ENCODE measurements around the gene PPP1R9A. TPM values are rescaled to one million over a fixed set of nuclear protein-coding genes. Genes with fewer than 3 reads are reported as not detected.

PPP1R9A gene
- total and polyA plus RNA-seq, 3 experiments from 2014 or later = 0.02 TPM; not detected in 2

- Mint-ChIP-seq H3K27ac (no peak overlapping the region), H3K27me3 (peaks cover 21 to 29% of the 10 kb centered on the region in 2 donors), H3K4me1 (no peaks in the 10 kb centered on the region), H3K9me3 (peaks cover 0 to 2% (median 0%) of the 10 kb centered on the region in 5 donors), H3K36me3 (no peaks in the 10 kb centered on the region), H3K4me3 (no peak overlapping the region)
- ChIA-PET CTCF (no interaction called here), POLR2A (no interaction called here)
- DNase-seq = no peak
- no peaks in the 10 kb centered on the region for H3K27me3 ChIP-seq (ENCODE audit: insufficient read depth, low read length, poor library complexity, severe bottlenecking)
- H3K4me1 ChIP-seq (ENCODE audit: insufficient read depth, low read length) = no peaks in the 10 kb centered on the region
- no peak overlapping the region for H3K27ac ChIP-seq (ENCODE audit: low read depth, low read length)
- no peak overlapping the region for H3K4me3 ChIP-seq (ENCODE audit: low read length)
- no peaks in the 10 kb centered on the region for H3K9me3 ChIP-seq (ENCODE audit: low read length)
- no peaks in the 10 kb centered on the region for H3K36me3 ChIP-seq (ENCODE audit: insufficient read depth, low read length)
Measured at GRCh38 chr7:95290166-95290830, 382.9 kb downstream of the PPP1R9A start.

- Histone ChIP-seq H3K27ac (ENCODE audit: low read depth, low read length) (no peak overlapping the region), H3K4me1 (ENCODE audit: insufficient read depth, low read length) (no peaks in the 10 kb centered on the region), H3K27me3 (ENCODE audit: insufficient read depth, low read length, poor library complexity, severe bottlenecking) (no peaks in the 10 kb centered on the region), H3K36me3 (ENCODE audit: insufficient read depth, low read length) (no peaks in the 10 kb centered on the region), H3K4me3 (ENCODE audit: low read length) (no peak overlapping the region), H3K9me3 (ENCODE audit: low read length) (no peaks in the 10 kb centered on the region)
- Mint-ChIP-seq H3K4me1 (no peaks in the 10 kb centered on the region), H3K27ac (no peak overlapping the region), H3K36me3 (no peaks in the 10 kb centered on the region), H3K27me3 (peaks cover 3 to 38% of the 10 kb centered on the region in 2 donors), H3K9me3 (peaks cover 0 to 2% (median 0%) of the 10 kb centered on the region in 5 donors), H3K4me3 (no peak overlapping the region)
- no peak for DNase-seq
- ChIA-PET CTCF (interaction anchor here (1.0 kb wide), 1 partner anchor 15 kb away, joined by 3 read pairs; no protein-coding TSS in a partner anchor), POLR2A (no interaction called here)
Measured at GRCh38 chr7:95295397-95295796, 388.0 kb downstream of the PPP1R9A start.

GRCh38 chr7:95296456-95296855, 389.1 kb downstream of the PPP1R9A start:
- H3K4me3 Mint-ChIP-seq = no peak overlapping the region
- Histone ChIP-seq H3K36me3 (ENCODE audit: insufficient read depth, low read length) (no peaks in the 10 kb centered on the region), H3K9me3 (ENCODE audit: low read length) (no peaks in the 10 kb centered on the region), H3K4me3 (ENCODE audit: low read length) (no peak overlapping the region), H3K4me1 (ENCODE audit: insufficient read depth, low read length) (no peaks in the 10 kb centered on the region), H3K27me3 (ENCODE audit: insufficient read depth, low read length, poor library complexity, severe bottlenecking) (no peaks in the 10 kb centered on the region), H3K27ac (ENCODE audit: low read depth, low read length) (no peak overlapping the region)
- no peaks in the 10 kb centered on the region for H3K36me3 Mint-ChIP-seq
- peaks cover 0 to 2% (median 0%) of the 10 kb centered on the region in 5 donors for H3K9me3 Mint-ChIP-seq
- no peak for DNase-seq
- CTCF ChIA-PET = no interaction called here
- H3K27me3 Mint-ChIP-seq = peaks cover 0 to 37% of the 10 kb centered on the region in 2 donors
- no peaks in the 10 kb centered on the region for H3K4me1 Mint-ChIP-seq
- no peak overlapping the region for H3K27ac Mint-ChIP-seq
- POLR2A ChIA-PET = no interaction called here

- H3K4me3 Mint-ChIP-seq = no peak overlapping the region
- peaks cover 0 to 36% of the 10 kb centered on the region in 2 donors for H3K27me3 Mint-ChIP-seq
- no peaks in the 10 kb centered on the region for H3K36me3 Mint-ChIP-seq
- H3K27ac Mint-ChIP-seq = no peak overlapping the region
- no peaks in the 10 kb centered on the region for H3K9me3 Mint-ChIP-seq
- no peak for DNase-seq
- Histone ChIP-seq H3K4me3 (ENCODE audit: low read length) (no peak overlapping the region), H3K9me3 (ENCODE audit: low read length) (no peaks in the 10 kb centered on the region), H3K27me3 (ENCODE audit: insufficient read depth, low read length, poor library complexity, severe bottlenecking) (no peaks in the 10 kb centered on the region), H3K27ac (ENCODE audit: low read depth, low read length) (no peak overlapping the region), H3K4me1 (ENCODE audit: insufficient read depth, low read length) (no peaks in the 10 kb centered on the region), H3K36me3 (ENCODE audit: insufficient read depth, low read length) (no peaks in the 10 kb centered on the region)
- no peaks in the 10 kb centered on the region for H3K4me1 Mint-ChIP-seq
- CTCF ChIA-PET = no interaction called here
- POLR2A ChIA-PET = no interaction called here
Measured at GRCh38 chr7:95297041-95297440, 389.6 kb downstream of the PPP1R9A start.

- Histone ChIP-seq H3K9me3 (ENCODE audit: low read length) (no peaks in the 10 kb centered on the region), H3K36me3 (ENCODE audit: insufficient read depth, low read length) (no peaks in the 10 kb centered on the region), H3K27ac (ENCODE audit: low read depth, low read length) (no peak overlapping the region), H3K27me3 (ENCODE audit: insufficient read depth, low read length, poor library complexity, severe bottlenecking) (no peaks in the 10 kb centered on the region), H3K4me3 (ENCODE audit: low read length) (no peak overlapping the region), H3K4me1 (ENCODE audit: insufficient read depth, low read length) (no peaks in the 10 kb centered on the region)
- CTCF ChIA-PET = no interaction called here
- Mint-ChIP-seq H3K36me3 (no peaks in the 10 kb centered on the region), H3K27me3 (peaks cover 0 to 40% of the 10 kb centered on the region in 2 donors), H3K27ac (no peak overlapping the region), H3K9me3 (no peaks in the 10 kb centered on the region), H3K4me1 (no peaks in the 10 kb centered on the region), H3K4me3 (no peak overlapping the region)
- DNase-seq = no peak
- POLR2A ChIA-PET = no interaction called here
Measured at GRCh38 chr7:95298091-95298490, 390.7 kb downstream of the PPP1R9A start.

GRCh38 chr7:95303013-95303905, 395.9 kb downstream of the PPP1R9A start:
- Histone ChIP-seq H3K27me3 (ENCODE audit: insufficient read depth, low read length, poor library complexity, severe bottlenecking) (no peaks in the 10 kb centered on the region), H3K4me3 (ENCODE audit: low read length) (no peak overlapping the region), H3K36me3 (ENCODE audit: insufficient read depth, low read length) (no peaks in the 10 kb centered on the region), H3K9me3 (ENCODE audit: low read length) (no peaks in the 10 kb centered on the region), H3K27ac (ENCODE audit: low read depth, low read length) (no peak overlapping the region), H3K4me1 (ENCODE audit: insufficient read depth, low read length) (no peaks in the 10 kb centered on the region)
- Mint-ChIP-seq H3K27ac (no peak overlapping the region), H3K4me3 (no peak overlapping the region), H3K4me1 (no peaks in the 10 kb centered on the region), H3K27me3 (peaks cover 2 to 34% of the 10 kb centered on the region in 2 donors), H3K9me3 (no peaks in the 10 kb centered on the region), H3K36me3 (no peaks in the 10 kb centered on the region)
- POLR2A ChIA-PET = no interaction called here
- CTCF ChIA-PET = no interaction called here
- DNase-seq = no peak

- Histone ChIP-seq H3K27me3 (ENCODE audit: insufficient read depth, low read length, poor library complexity, severe bottlenecking) (no peaks in the 10 kb centered on the region), H3K36me3 (ENCODE audit: insufficient read depth, low read length) (no peaks in the 10 kb centered on the region), H3K4me1 (ENCODE audit: insufficient read depth, low read length) (no peaks in the 10 kb centered on the region), H3K4me3 (ENCODE audit: low read length) (no peak overlapping the region), H3K27ac (ENCODE audit: low read depth, low read length) (no peak overlapping the region), H3K9me3 (ENCODE audit: low read length) (no peaks in the 10 kb centered on the region)
- no peaks in the 10 kb centered on the region for H3K36me3 Mint-ChIP-seq
- peaks cover 2 to 22% of the 10 kb centered on the region in 2 donors for H3K27me3 Mint-ChIP-seq
- ChIA-PET POLR2A (no interaction called here), CTCF (no interaction called here)
- H3K9me3 Mint-ChIP-seq = no peaks in the 10 kb centered on the region
- no peak overlapping the region for H3K4me3 Mint-ChIP-seq
- no peaks in the 10 kb centered on the region for H3K4me1 Mint-ChIP-seq
- DNase-seq = no peak
- H3K27ac Mint-ChIP-seq = no peak overlapping the region
Measured at GRCh38 chr7:95304990-95305389, 397.6 kb downstream of the PPP1R9A start.

- Mint-ChIP-seq H3K36me3 (no peaks in the 10 kb centered on the region), H3K27ac (no peak overlapping the region), H3K4me1 (no peaks in the 10 kb centered on the region), H3K4me3 (no peak overlapping the region), H3K27me3 (peaks cover 11 to 40% of the 10 kb centered on the region in 2 donors), H3K9me3 (no peaks in the 10 kb centered on the region)
- Histone ChIP-seq H3K9me3 (ENCODE audit: low read length) (no peaks in the 10 kb centered on the region), H3K27me3 (ENCODE audit: insufficient read depth, low read length, poor library complexity, severe bottlenecking) (no peaks in the 10 kb centered on the region), H3K4me3 (ENCODE audit: low read length) (no peak overlapping the region), H3K27ac (ENCODE audit: low read depth, low read length) (no peak overlapping the region), H3K36me3 (ENCODE audit: insufficient read depth, low read length) (no peaks in the 10 kb centered on the region), H3K4me1 (ENCODE audit: insufficient read depth, low read length) (no peaks in the 10 kb centered on the region)
- DNase-seq = no peak
- POLR2A ChIA-PET = no interaction called here
- CTCF ChIA-PET = interaction anchor here (0.8 kb wide), 1 partner anchor 14 kb away, joined by 3 read pairs; no protein-coding TSS in a partner anchor
Measured at GRCh38 chr7:95309951-95310350, 402.6 kb downstream of the PPP1R9A start.
